ENCODE data around the gene TPRG1.

The TPRG1 gene

GRCh38 chr3:189301479-189301878 is 129.7 kb downstream of the TPRG1 start:
- DNase-seq (ENCODE audit: low spot score) (no peak), ATAC-seq (ENCODE audit: low read depth) (no peak)
- no peak overlapping the region for H3K27ac ChIP-seq (ENCODE audit: poor library complexity, severe bottlenecking)
- H3K27me3 ChIP-seq (ENCODE audit: insufficient read depth, poor library complexity, severe bottlenecking), result no peaks in the 10 kb centered on the region
- no peak overlapping the region for H3K4me3 ChIP-seq (ENCODE audit: severe bottlenecking)
- peaks cover 52% of the 10 kb centered on the region for H3K4me1 ChIP-seq (ENCODE audit: insufficient read depth, poor library complexity, severe bottlenecking)
- H3K36me3 ChIP-seq (ENCODE audit: low read depth), result no peaks in the 10 kb centered on the region
- no peaks in the 10 kb centered on the region for H3K9me3 ChIP-seq (ENCODE audit: severe bottlenecking)
- TF ChIP-seq CTCF (IDR thresholded peaks at IDR 0.05; ENCODE audit: poor library complexity, severe bottlenecking), result no peak

DNA sequence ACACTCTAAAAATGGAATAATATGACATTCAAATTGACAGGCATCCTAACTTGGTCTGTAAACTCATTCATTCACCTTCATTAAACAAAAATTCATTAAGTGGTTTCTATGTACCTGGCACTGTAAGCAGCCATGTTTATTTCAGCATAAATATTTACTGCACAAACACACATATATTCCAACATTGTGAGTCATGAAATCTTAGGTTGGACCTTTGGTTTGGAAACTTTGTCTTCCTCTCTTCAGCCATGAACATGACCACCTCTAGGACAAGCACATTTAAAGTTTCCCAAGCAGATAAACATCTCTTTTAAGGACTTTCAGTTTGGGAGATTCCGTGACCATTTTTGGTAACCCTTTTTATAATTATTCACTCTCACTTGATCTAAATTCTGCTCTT is 131.8 kb downstream of the TPRG1 start:
- no peak for DNase-seq (ENCODE audit: low spot score)

GRCh38 chr3:189304465-189305351 is 132.9 kb downstream of the TPRG1 start:
- H3K27me3 ChIP-seq (ENCODE audit: insufficient read depth, poor library complexity, severe bottlenecking), result no peaks in the 10 kb centered on the region
- H3K4me1 ChIP-seq (ENCODE audit: insufficient read depth, poor library complexity, severe bottlenecking), result peaks cover 45% of the 10 kb centered on the region
- TF ChIP-seq CTCF (IDR thresholded peaks at IDR 0.05; ENCODE audit: poor library complexity, severe bottlenecking), result no peak
- ATAC-seq (ENCODE audit: low read depth), result peak; percentile 87
- H3K36me3 ChIP-seq (ENCODE audit: low read depth), result no peaks in the 10 kb centered on the region
- peak overlapping the region; percentile 80 for H3K27ac ChIP-seq (ENCODE audit: poor library complexity, severe bottlenecking)
- peak; percentile 77 for DNase-seq (ENCODE audit: low spot score)
- no peak overlapping the region for H3K4me3 ChIP-seq (ENCODE audit: severe bottlenecking)
- H3K9me3 ChIP-seq (ENCODE audit: severe bottlenecking), result no peaks in the 10 kb centered on the region

More for the DNA sequence above, 131.8 kb downstream of the TPRG1 start:
- peak overlapping the region; percentile 80 for H3K27ac ChIP-seq (ENCODE audit: poor library complexity, severe bottlenecking)
- H3K36me3 ChIP-seq (ENCODE audit: low read depth), result no peaks in the 10 kb centered on the region
- H3K27me3 ChIP-seq (ENCODE audit: insufficient read depth, poor library complexity, severe bottlenecking), result no peaks in the 10 kb centered on the region
- H3K4me3 ChIP-seq (ENCODE audit: severe bottlenecking), result no peak overlapping the region
- no peak for TF ChIP-seq CTCF (IDR thresholded peaks at IDR 0.05; ENCODE audit: poor library complexity, severe bottlenecking)
- H3K9me3 ChIP-seq (ENCODE audit: severe bottlenecking), result no peaks in the 10 kb centered on the region
- peaks cover 43% of the 10 kb centered on the region for H3K4me1 ChIP-seq (ENCODE audit: insufficient read depth, poor library complexity, severe bottlenecking)
- no peak for ATAC-seq (ENCODE audit: low read depth)

- Histone ChIP-seq H3K4me1 (ENCODE audit: insufficient read depth, poor library complexity, severe bottlenecking) (peaks cover 51% of the 10 kb centered on the region), H3K4me3 (ENCODE audit: severe bottlenecking) (no peak overlapping the region), H3K27me3 (ENCODE audit: insufficient read depth, poor library complexity, severe bottlenecking) (no peaks in the 10 kb centered on the region), H3K9me3 (ENCODE audit: severe bottlenecking) (no peaks in the 10 kb centered on the region), H3K27ac (ENCODE audit: poor library complexity, severe bottlenecking) (peak overlapping the region; percentile 80), H3K36me3 (ENCODE audit: low read depth) (no peaks in the 10 kb centered on the region)
- no peak for TF ChIP-seq CTCF (IDR thresholded peaks at IDR 0.05; ENCODE audit: poor library complexity, severe bottlenecking)
- ATAC-seq (ENCODE audit: low read depth) (no peak), DNase-seq (ENCODE audit: low spot score) (no peak)
These were observed 133.6 kb downstream of the TPRG1 start for GRCh38 chr3:189305412-189305811.

GRCh38 chr3:189307963-189308362 is 136.2 kb downstream of the TPRG1 start:
- ATAC-seq (ENCODE audit: low read depth) (no peak), DNase-seq (ENCODE audit: low spot score) (no peak)
- Histone ChIP-seq H3K36me3 (ENCODE audit: low read depth) (no peaks in the 10 kb centered on the region), H3K9me3 (ENCODE audit: severe bottlenecking) (no peaks in the 10 kb centered on the region), H3K27me3 (ENCODE audit: insufficient read depth, poor library complexity, severe bottlenecking) (no peaks in the 10 kb centered on the region), H3K4me1 (ENCODE audit: insufficient read depth, poor library complexity, severe bottlenecking) (peaks cover 51% of the 10 kb centered on the region), H3K4me3 (ENCODE audit: severe bottlenecking) (no peak overlapping the region), H3K27ac (ENCODE audit: poor library complexity, severe bottlenecking) (no peak overlapping the region)
- no peak for TF ChIP-seq CTCF (IDR thresholded peaks at IDR 0.05; ENCODE audit: poor library complexity, severe bottlenecking)

Measured in RWPE2 (cell line).